Transverse colon (tissue), 4 donors: ENCODE measurements around the gene CRYBG3.

Source experiments
- CTCF ChIP-seq, 5 experiments: fragments of 200-600 bp in 3 of 5; fragments of 450-650 bp in 2 of 5; sonication (generic) in 3 of 5; IDR thresholded peaks; 1 replicate in 2 of 5; 2 replicates in 3 of 5; pipeline ENCODE4 v1.5.1; 2016 to 2017; ENCODE audit warnings: antibody characterized with exemption in 5 of 5, inconsistent platforms in 3 of 5, mild to moderate bottlenecking in 2 of 5, moderate library complexity in 1 of 5
- POLR2A ChIP-seq: fragments of 450-650 bp; IDR thresholded peaks from one replicate; pipeline ENCODE4 v1.6.1; 2016; ENCODE audit warnings: antibody characterized with exemption, mild to moderate bottlenecking, moderate library complexity
- POLR2AphosphoS5 ChIP-seq, 3 donors: sonication (generic); formaldehyde crosslinking; IDR thresholded peaks; one replicate each; pipeline ENCODE4 v1.6.1; 2016; ENCODE audit warnings: antibody characterized with exemption in 3 of 3

DNA sequence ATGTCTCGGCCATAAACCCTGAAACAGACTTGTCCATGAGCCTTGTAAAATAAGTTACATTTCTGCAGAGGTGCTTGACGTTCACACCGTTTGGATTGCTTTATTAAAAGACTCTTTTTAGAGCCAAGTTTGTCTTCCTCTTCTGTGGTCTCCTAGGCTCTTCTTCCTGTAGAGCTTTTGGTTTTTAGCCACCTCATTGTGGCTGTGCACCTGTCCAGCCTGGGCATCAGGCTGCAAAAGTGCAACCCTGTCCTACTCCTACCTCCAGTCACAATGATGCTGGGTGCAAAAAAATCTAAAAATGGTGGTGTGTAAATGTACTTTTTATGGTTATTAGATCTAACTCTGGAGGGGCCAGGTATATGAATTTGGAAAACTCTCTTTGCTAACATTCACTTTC, 153.2 kb downstream of the CRYBG3 start:
- TF ChIP-seq POLR2A (no peak), CTCF (IDR thresholded peaks at IDR 0.05) (no peak), POLR2AphosphoS5 (IDR thresholded peaks at IDR 0.05) (no peak)
